ENCODE data around the gene PROK2. TPM values are rescaled to one million over a fixed set of nuclear protein-coding genes. Genes with fewer than 3 reads are reported as not detected.

PROK2 gene
- total RNA-seq, 1 donor from 2014 or later = not detected

DNA sequence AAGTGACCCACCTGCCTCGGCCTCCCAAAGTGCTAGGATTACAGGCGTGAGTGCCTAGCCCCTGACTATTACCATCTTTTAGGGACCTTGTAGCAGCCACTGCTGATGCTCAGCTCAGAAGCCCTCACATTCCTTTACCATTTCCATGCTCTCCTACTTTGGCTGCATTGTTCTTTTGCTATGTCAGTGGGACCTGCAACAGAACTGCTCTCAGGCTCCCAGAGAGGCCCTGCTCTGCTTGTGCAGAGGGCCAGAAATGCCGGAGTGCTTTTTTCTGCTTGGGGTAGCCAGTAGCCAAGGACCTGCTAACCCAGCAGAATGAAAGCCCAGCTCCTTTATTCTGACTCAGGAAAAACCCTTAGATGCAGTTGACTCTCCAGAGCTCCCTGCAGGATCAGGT is 18.3 kb upstream of the PROK2 start:
- Mint-ChIP-seq H3K27ac (ENCODE audit: unreplicated experiment) (no peak overlapping the region), H3K4me3 (ENCODE audit: unreplicated experiment) (no peak overlapping the region), H3K9me3 (ENCODE audit: unreplicated experiment) (peaks cover 3% of the 10 kb centered on the region), H3K27me3 (ENCODE audit: low read depth, unreplicated experiment) (peaks cover 16% of the 10 kb centered on the region), H3K4me1 (ENCODE audit: low read depth, unreplicated experiment) (no peaks in the 10 kb centered on the region), H3K36me3 (ENCODE audit: low read depth, unreplicated experiment) (no peaks in the 10 kb centered on the region)
- H4K20me1 ChIP-seq (ENCODE audit: insufficient read depth, low read length) = no peaks in the 10 kb centered on the region
- no peaks in the 10 kb centered on the region for H3K9me3 ChIP-seq (ENCODE audit: insufficient read depth, low read depth, low read length)
- H3K27me3 ChIP-seq (ENCODE audit: insufficient read depth, low read length) = peaks cover 7% of the 10 kb centered on the region
- no peak overlapping the region for H3K27ac ChIP-seq (ENCODE audit: low read depth, low read length)
- no peaks in the 10 kb centered on the region for H3K79me2 ChIP-seq (ENCODE audit: insufficient read depth, low read length)
- no peaks in the 10 kb centered on the region for H3K4me1 ChIP-seq (ENCODE audit: insufficient read depth, low read length)
- no peaks in the 10 kb centered on the region for H3K36me3 ChIP-seq (ENCODE audit: insufficient read depth, low read length)
- no peak overlapping the region for H2AFZ ChIP-seq (ENCODE audit: low read depth, low read length)
- no peak for FAIRE-seq
- TF ChIP-seq, protein P1, sequence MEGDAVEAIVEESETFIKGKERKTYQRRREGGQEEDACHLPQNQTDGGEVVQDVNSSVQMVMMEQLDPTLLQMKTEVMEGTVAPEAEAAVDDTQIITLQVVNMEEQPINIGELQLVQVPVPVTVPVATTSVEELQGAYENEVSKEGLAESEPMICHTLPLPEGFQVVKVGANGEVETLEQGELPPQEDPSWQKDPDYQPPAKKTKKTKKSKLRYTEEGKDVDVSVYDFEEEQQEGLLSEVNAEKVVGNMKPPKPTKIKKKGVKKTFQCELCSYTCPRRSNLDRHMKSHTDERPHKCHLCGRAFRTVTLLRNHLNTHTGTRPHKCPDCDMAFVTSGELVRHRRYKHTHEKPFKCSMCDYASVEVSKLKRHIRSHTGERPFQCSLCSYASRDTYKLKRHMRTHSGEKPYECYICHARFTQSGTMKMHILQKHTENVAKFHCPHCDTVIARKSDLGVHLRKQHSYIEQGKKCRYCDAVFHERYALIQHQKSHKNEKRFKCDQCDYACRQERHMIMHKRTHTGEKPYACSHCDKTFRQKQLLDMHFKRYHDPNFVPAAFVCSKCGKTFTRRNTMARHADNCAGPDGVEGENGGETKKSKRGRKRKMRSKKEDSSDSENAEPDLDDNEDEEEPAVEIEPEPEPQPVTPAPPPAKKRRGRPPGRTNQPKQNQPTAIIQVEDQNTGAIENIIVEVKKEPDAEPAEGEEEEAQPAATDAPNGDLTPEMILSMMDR (IDR thresholded peaks at IDR 0.05; ENCODE audit: insufficient read depth, low read depth, low read length) = no peak
- TF ChIP-seq EZH2 (IDR thresholded peaks at IDR 0.05; ENCODE audit: insufficient read depth, low read length) = no peak
- no peak overlapping the region for H3K4me3 ChIP-seq (ENCODE audit: insufficient read depth, low read depth, low read length)
- no peak for DNase-seq (ENCODE audit: low read depth)
- H3K4me2 ChIP-seq (ENCODE audit: low read length) = no peak overlapping the region
- no peak overlapping the region for H3K9ac ChIP-seq (ENCODE audit: low read length)

DNA sequence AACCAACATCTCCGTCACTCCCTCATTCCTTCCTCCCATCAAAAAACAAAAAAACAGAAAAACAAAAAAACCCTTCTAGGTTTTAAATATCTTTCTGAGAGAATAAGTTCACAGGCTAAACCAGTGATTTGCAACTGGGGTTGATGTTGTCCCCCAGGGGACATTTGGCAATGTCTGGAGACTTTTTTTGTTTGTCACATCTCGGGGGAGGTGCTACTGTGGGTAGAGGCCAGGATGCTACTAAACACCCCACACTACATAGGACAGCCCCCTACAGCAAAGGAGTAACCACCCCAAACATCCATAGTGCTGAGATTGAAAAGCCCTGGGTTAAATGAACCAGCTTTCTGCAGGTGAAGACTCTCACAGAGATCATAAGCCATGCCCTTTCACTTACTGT is 17.0 kb upstream of the PROK2 start:
- peaks cover 7% of the 10 kb centered on the region for H3K27me3 ChIP-seq (ENCODE audit: insufficient read depth, low read length)
- H3K27ac Mint-ChIP-seq (ENCODE audit: unreplicated experiment) = no peak overlapping the region
- H3K4me1 Mint-ChIP-seq (ENCODE audit: low read depth, unreplicated experiment) = no peaks in the 10 kb centered on the region
- no peaks in the 10 kb centered on the region for H4K20me1 ChIP-seq (ENCODE audit: insufficient read depth, low read length)
- H3K36me3 Mint-ChIP-seq (ENCODE audit: low read depth, unreplicated experiment) = no peaks in the 10 kb centered on the region
- no peak overlapping the region for H3K4me2 ChIP-seq (ENCODE audit: low read length)
- no peaks in the 10 kb centered on the region for H3K79me2 ChIP-seq (ENCODE audit: insufficient read depth, low read length)
- H3K4me3 ChIP-seq (ENCODE audit: insufficient read depth, low read depth, low read length) = no peak overlapping the region
- H3K27ac ChIP-seq (ENCODE audit: low read depth, low read length) = no peak overlapping the region
- TF ChIP-seq, protein P1 (IDR thresholded peaks at IDR 0.05; ENCODE audit: insufficient read depth, low read depth, low read length) = no peak
- no peak for TF ChIP-seq EZH2 (IDR thresholded peaks at IDR 0.05; ENCODE audit: insufficient read depth, low read length)
- H3K9me3 Mint-ChIP-seq (ENCODE audit: unreplicated experiment) = peaks cover 3% of the 10 kb centered on the region
- FAIRE-seq (no peak), DNase-seq (ENCODE audit: low read depth) (no peak)
- peaks cover 18% of the 10 kb centered on the region for H3K27me3 Mint-ChIP-seq (ENCODE audit: low read depth, unreplicated experiment)
- no peak overlapping the region for H3K9ac ChIP-seq (ENCODE audit: low read length)
- no peaks in the 10 kb centered on the region for H3K36me3 ChIP-seq (ENCODE audit: insufficient read depth, low read length)
- H3K4me3 Mint-ChIP-seq (ENCODE audit: unreplicated experiment) = no peak overlapping the region
- no peaks in the 10 kb centered on the region for H3K9me3 ChIP-seq (ENCODE audit: insufficient read depth, low read depth, low read length)
- H3K4me1 ChIP-seq (ENCODE audit: insufficient read depth, low read length) = no peaks in the 10 kb centered on the region
- H2AFZ ChIP-seq (ENCODE audit: low read depth, low read length) = no peak overlapping the region

DNA sequence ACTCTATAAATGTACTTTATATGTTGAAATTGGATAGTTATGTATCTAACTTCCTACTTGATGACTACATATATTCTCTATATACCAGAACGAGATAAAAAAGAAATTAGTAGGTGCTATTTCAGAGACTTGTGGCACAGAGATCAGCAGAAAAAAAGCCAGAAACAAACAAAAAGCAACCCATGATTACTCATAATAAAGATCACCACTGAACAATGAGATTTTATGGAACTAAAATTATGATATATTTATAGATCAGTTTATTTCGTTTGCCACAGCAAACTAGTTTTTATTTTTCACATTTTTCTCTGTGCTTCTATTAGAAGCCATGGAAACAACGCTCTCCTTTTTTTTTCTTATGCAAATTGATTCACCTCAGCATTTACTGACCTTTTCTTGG is 15.1 kb upstream of the PROK2 start:
- DNase-seq (ENCODE audit: low read depth) (no peak), FAIRE-seq (no peak)
- H3K4me1 ChIP-seq (ENCODE audit: insufficient read depth, low read length) = no peaks in the 10 kb centered on the region
- no peaks in the 10 kb centered on the region for H3K79me2 ChIP-seq (ENCODE audit: insufficient read depth, low read length)
- peaks cover 15% of the 10 kb centered on the region for H3K27me3 ChIP-seq (ENCODE audit: insufficient read depth, low read length)
- H3K9me3 ChIP-seq (ENCODE audit: insufficient read depth, low read depth, low read length) = no peaks in the 10 kb centered on the region
- H3K27me3 Mint-ChIP-seq (ENCODE audit: low read depth, unreplicated experiment) = peaks cover 26% of the 10 kb centered on the region
- peaks cover 3% of the 10 kb centered on the region for H3K9me3 Mint-ChIP-seq (ENCODE audit: unreplicated experiment)
- no peak overlapping the region for H3K27ac ChIP-seq (ENCODE audit: low read depth, low read length)
- H3K4me1 Mint-ChIP-seq (ENCODE audit: low read depth, unreplicated experiment) = no peaks in the 10 kb centered on the region
- no peak overlapping the region for H3K4me3 ChIP-seq (ENCODE audit: insufficient read depth, low read depth, low read length)
- H3K36me3 ChIP-seq (ENCODE audit: insufficient read depth, low read length) = no peaks in the 10 kb centered on the region
- no peak overlapping the region for H3K27ac Mint-ChIP-seq (ENCODE audit: unreplicated experiment)
- no peaks in the 10 kb centered on the region for H4K20me1 ChIP-seq (ENCODE audit: insufficient read depth, low read length)
- H3K36me3 Mint-ChIP-seq (ENCODE audit: low read depth, unreplicated experiment) = no peaks in the 10 kb centered on the region
- H3K4me2 ChIP-seq (ENCODE audit: low read length) = no peak overlapping the region
- no peak overlapping the region for H2AFZ ChIP-seq (ENCODE audit: low read depth, low read length)
- H3K9ac ChIP-seq (ENCODE audit: low read length) = no peak overlapping the region
- TF ChIP-seq, protein P1 (IDR thresholded peaks at IDR 0.05; ENCODE audit: insufficient read depth, low read depth, low read length) = no peak
- TF ChIP-seq EZH2 (IDR thresholded peaks at IDR 0.05; ENCODE audit: insufficient read depth, low read length) = no peak
- no peak overlapping the region for H3K4me3 Mint-ChIP-seq (ENCODE audit: unreplicated experiment)

All from astrocyte (in vitro differentiated cells and primary cell).